ENCODE results near the gene C20orf202. TPM values are rescaled to one million over a fixed set of nuclear protein-coding genes. Genes with fewer than 3 reads are reported as not detected.

The C20orf202 gene
- total and polyA plus RNA-seq, 8 donors: 0.76 to 1.7 (median 1.3) TPM; not detected in 1

DNA sequence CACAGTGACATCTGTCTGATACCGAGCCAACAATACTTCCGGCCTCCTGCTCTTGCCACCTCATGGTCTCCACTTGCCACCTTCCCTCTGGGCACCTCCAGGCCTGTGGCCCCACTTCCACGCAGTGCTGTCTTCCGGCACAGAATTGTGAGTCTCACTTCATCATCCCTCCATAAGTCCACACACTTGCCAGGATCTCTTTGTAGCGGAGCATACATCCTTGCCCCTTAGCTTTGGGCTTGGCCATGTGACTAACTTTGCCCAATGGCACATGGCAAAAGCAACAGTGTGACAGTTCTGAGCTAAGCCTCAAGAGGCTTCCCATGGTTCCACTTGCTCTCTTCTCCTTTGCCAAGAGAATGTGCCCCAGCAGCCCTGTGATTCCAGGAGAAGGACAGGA is 4.5 kb upstream of the C20orf202 start:
- intact Hi-C loops (cut with DNase I): no loop called here
- H3K4me1 ChIP-seq: no peaks in the 10 kb centered on the region
- no peak for ATAC-seq
- DNase-seq: no peak
- H3K27me3 ChIP-seq: no peaks in the 10 kb centered on the region
- H3K27ac ChIP-seq: no peak overlapping the region
- H3K36me3 ChIP-seq: no peaks in the 10 kb centered on the region
- no peak for TF ChIP-seq CTCF (IDR thresholded peaks at IDR 0.05)
- H3K4me3 ChIP-seq: no peak overlapping the region
- H3K9me3 ChIP-seq: no peaks in the 10 kb centered on the region

DNA sequence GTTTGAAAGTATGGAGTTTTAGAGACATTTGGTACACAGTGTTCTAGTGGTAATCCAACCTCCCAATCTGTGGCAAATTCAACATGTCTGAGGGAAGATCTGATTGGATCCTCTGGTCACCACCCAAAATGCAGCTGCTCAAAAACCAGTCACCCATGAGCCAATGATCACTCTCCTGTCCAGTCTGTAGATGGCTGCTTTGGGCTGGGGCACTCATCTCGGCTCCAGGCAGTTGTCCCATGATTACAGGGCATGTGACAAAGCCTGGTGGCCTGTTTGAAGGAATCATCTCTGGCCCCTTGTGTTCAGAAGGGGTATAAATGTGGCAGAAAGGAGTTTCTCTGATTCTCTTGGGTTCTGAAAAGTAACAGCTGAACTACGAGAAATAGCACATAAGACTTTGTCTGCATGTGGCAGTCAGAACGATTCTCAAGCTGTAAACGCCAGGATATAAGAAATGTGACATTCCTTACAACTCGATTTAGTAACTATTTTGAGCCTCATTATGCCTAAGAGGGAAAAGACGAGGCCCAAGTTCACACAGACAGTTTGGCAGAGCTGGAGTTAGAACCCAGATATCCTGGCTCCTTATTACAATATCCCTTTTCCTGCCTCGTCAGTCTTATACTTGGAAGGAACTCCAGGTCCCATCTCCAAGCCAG is 3.9 kb upstream of the C20orf202 start:
- Histone ChIP-seq H3K27me3 (no peaks in the 10 kb centered on the region), H3K27ac (no peak overlapping the region), H3K4me1 (no peaks in the 10 kb centered on the region), H3K9me3 (no peaks in the 10 kb centered on the region), H3K4me3 (no peak overlapping the region), H3K36me3 (no peaks in the 10 kb centered on the region)
- ATAC-seq (no peak), DNase-seq (peak in 1 of 4 donors; percentile 54)
- TF ChIP-seq CTCF (IDR thresholded peaks at IDR 0.05): no peak
- intact Hi-C loops (cut with DNase I): no loop called here

- ATAC-seq (no peak), DNase-seq (no peak)
- no peaks in the 10 kb centered on the region for H3K4me1 ChIP-seq
- no peaks in the 10 kb centered on the region for H3K9me3 ChIP-seq
- no peaks in the 10 kb centered on the region for H3K27me3 ChIP-seq
- peak overlapping the region in 1 of 2 donors; percentile 53 for H3K27ac ChIP-seq
- H3K4me3 ChIP-seq: no peak overlapping the region
- H3K36me3 ChIP-seq: no peaks in the 10 kb centered on the region
- no peak for TF ChIP-seq CTCF (IDR thresholded peaks at IDR 0.05)
- intact Hi-C loops (cut with DNase I): no loop called here
Observed at GRCh38 chr20:1199964-1200363, 3.3 kb upstream of the C20orf202 start.

GRCh38 chr20:1203630-1204029 is 376 bp downstream of the C20orf202 start:
- H3K27me3 ChIP-seq: no peaks in the 10 kb centered on the region
- H3K4me1 ChIP-seq: no peaks in the 10 kb centered on the region
- no peak for TF ChIP-seq CTCF (IDR thresholded peaks at IDR 0.05)
- ATAC-seq (no peak), DNase-seq (no peak)
- peak overlapping the region in 1 of 2 donors; percentile 20 for H3K27ac ChIP-seq
- intact Hi-C loops (cut with DNase I): no loop called here
- H3K9me3 ChIP-seq: no peaks in the 10 kb centered on the region
- no peak overlapping the region for H3K4me3 ChIP-seq
- no peaks in the 10 kb centered on the region for H3K36me3 ChIP-seq

- Histone ChIP-seq H3K4me3 (no peak overlapping the region), H3K27me3 (no peaks in the 10 kb centered on the region), H3K36me3 (no peaks in the 10 kb centered on the region), H3K4me1 (no peaks in the 10 kb centered on the region), H3K9me3 (no peaks in the 10 kb centered on the region), H3K27ac (peak overlapping the region; percentile 20 to 26)
- no peak for TF ChIP-seq CTCF (IDR thresholded peaks at IDR 0.05)
- ATAC-seq (peak; percentile 40), DNase-seq (no peak)
- intact Hi-C loops (cut with DNase I): no loop called here
Observed at GRCh38 chr20:1204113-1204512, 859 bp downstream of the C20orf202 start.
